ENCODE results near the gene ATP6V1G3.

ATP6V1G3 gene

DNA sequence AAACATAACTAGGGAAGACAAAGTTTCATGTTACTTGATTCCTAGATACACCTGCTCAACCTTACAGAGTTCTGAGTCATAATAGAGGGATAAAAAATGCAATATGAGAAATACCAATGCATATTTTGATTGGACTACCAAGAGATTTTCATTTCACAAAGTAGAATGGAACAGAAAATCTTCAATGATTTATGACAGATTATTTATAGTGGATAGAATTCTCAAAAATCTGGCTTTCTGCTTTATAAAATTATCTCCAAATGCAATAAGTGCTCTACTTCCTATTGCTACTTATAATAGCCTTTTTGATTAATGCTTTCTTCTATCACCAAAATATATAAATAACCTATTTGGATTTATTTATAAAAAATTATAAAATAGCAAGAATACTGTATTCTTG lies 18.9 kb upstream of the ATP6V1G3 start:
- no peak overlapping the region for H3K4me3 ChIP-seq (ENCODE audit: low read depth, low read length)
- H3K9me3 ChIP-seq, result no peaks in the 10 kb centered on the region
- no peaks in the 10 kb centered on the region for H3K36me3 ChIP-seq
- H3K27me3 ChIP-seq, result no peaks in the 10 kb centered on the region
- peaks cover 5% of the 10 kb centered on the region for H3K4me1 ChIP-seq
- TF ChIP-seq, protein P1, sequence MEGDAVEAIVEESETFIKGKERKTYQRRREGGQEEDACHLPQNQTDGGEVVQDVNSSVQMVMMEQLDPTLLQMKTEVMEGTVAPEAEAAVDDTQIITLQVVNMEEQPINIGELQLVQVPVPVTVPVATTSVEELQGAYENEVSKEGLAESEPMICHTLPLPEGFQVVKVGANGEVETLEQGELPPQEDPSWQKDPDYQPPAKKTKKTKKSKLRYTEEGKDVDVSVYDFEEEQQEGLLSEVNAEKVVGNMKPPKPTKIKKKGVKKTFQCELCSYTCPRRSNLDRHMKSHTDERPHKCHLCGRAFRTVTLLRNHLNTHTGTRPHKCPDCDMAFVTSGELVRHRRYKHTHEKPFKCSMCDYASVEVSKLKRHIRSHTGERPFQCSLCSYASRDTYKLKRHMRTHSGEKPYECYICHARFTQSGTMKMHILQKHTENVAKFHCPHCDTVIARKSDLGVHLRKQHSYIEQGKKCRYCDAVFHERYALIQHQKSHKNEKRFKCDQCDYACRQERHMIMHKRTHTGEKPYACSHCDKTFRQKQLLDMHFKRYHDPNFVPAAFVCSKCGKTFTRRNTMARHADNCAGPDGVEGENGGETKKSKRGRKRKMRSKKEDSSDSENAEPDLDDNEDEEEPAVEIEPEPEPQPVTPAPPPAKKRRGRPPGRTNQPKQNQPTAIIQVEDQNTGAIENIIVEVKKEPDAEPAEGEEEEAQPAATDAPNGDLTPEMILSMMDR (IDR thresholded peaks at IDR 0.05; ENCODE audit: low read depth, low read length), result no peak
- no peak for DNase-seq

DNA sequence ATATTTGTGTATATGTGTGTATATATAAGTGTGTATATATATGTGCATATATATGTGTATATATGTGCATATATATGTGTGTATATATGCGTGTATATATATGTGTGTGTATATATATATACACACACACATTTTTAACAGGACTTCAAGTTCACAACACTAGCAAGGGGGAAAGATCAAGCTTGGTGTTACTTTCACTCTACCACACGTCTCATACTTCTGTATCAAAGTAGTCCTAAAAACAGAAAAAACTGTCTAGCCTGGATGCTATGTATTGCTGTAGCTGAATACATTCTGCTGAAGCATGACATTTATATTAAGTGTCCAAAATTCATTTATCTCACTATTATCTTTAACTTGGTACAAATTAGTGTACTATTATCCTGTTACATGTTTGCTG lies 17.9 kb upstream of the ATP6V1G3 start:
- Histone ChIP-seq H3K27me3 (no peaks in the 10 kb centered on the region), H3K4me1 (peaks cover 5% of the 10 kb centered on the region), H3K4me3 (ENCODE audit: low read depth, low read length) (no peak overlapping the region), H3K9me3 (no peaks in the 10 kb centered on the region), H3K36me3 (no peaks in the 10 kb centered on the region)
- no peak for DNase-seq
- TF ChIP-seq, protein P1 (IDR thresholded peaks at IDR 0.05; ENCODE audit: low read depth, low read length), result no peak

DNA sequence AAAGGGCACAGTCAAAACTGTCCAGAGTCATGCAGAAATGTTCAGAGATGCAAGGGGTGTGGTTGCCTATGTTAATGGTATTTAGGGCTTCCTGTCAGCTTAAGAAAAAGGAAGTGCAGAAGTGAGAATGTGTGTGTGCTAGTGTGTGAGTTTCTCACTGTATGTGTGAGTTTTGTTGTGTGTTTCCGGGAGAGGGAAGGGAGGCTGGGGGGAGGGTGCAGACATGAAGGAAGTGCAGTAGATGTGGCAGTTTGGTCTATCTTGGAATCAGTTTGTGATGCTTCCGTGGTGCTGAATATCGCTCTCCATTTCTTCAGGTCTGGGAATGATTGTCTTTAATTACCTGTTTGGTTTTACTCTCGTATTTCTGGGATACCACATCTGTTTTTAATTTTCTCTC lies 16.5 kb upstream of the ATP6V1G3 start:
- no peak for DNase-seq

DNA sequence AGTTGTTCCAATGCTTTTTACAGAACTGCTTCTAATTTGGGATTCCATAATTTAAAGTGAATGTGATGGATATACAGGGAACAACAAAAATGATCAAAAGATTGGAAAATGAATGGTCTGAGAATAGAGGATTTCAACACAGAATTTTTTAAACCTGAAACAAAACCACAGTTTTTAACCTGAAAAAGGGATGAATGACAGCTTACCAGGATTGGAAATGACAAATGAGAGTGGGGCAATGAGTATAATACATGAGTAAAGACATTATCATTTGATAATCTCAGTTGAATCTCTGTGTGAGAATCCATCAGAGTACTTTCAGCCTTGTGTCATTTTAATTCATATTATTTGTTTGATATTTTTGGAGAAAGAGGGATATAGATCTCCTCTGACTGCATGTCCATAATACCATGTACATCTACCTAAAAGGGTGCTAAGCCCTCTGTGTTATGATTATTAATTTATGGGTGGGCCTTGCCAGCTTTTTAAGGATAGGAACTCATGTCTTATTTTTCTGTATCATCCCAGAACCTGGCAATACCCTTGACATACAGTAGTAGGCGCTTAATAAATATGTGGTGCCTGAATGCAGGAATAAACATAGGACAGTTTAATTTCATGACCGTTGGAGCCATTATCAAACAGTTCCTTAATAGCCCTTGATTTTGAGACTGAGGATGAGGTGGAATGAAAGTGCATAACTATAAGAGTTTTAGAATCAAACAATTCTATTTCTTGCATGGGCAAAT lies 12.4 kb upstream of the ATP6V1G3 start:
- no peak for DNase-seq
- Histone ChIP-seq H3K36me3 (no peaks in the 10 kb centered on the region), H3K9me3 (no peaks in the 10 kb centered on the region), H3K4me1 (no peaks in the 10 kb centered on the region; the same call in 1 of the 2 replicates), H3K27me3 (no peaks in the 10 kb centered on the region), H3K4me3 (ENCODE audit: low read depth, low read length) (no peak overlapping the region)
- TF ChIP-seq, protein P1 (IDR thresholded peaks at IDR 0.05; ENCODE audit: low read depth, low read length), result peak; percentile 26

More for the DNA sequence above, 16.5 kb upstream of the ATP6V1G3 start:
- Histone ChIP-seq H3K36me3 (no peaks in the 10 kb centered on the region), H3K27me3 (no peaks in the 10 kb centered on the region), H3K9me3 (no peaks in the 10 kb centered on the region), H3K4me3 (ENCODE audit: low read depth, low read length) (no peak overlapping the region), H3K4me1 (peaks cover 5% of the 10 kb centered on the region)
- TF ChIP-seq, protein P1 (IDR thresholded peaks at IDR 0.05; ENCODE audit: low read depth, low read length), result no peak

DNA sequence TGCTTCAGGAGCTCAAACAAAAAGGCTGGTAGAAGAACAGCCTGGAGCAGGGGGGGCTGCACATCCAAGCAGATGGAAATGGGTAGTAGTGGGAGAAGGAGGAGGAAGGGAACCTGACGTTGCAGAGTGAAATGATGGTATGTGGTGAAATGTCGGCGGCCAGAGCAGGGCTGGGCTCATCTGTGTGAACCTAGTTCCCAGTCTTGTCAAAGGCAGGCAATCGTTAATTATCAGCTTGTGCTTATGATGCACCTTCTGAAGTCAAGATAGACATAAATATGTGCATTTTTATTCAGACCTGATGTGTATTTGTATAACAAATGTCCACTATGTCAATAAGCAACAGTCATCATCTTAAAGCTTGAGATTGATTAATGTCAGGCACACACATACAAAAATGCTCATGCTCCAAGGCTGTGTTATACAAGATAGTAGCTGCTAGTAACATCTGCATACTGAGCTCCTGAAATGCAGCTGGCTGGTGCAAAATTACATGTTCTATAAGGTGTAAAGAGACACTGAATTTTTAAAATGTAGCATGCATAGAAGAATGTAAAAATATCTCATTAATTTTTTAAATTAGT lies 10.6 kb upstream of the ATP6V1G3 start:
- Histone ChIP-seq H3K36me3 (no peaks in the 10 kb centered on the region), H3K4me1 (no peaks in the 10 kb centered on the region), H3K4me3 (ENCODE audit: low read depth, low read length) (no peak overlapping the region), H3K9me3 (no peaks in the 10 kb centered on the region; the same call in 1 of the 2 replicates), H3K27me3 (no peaks in the 10 kb centered on the region)
- TF ChIP-seq, protein P1 (IDR thresholded peaks at IDR 0.05; ENCODE audit: low read depth, low read length), result no peak
- no peak for DNase-seq

DNA sequence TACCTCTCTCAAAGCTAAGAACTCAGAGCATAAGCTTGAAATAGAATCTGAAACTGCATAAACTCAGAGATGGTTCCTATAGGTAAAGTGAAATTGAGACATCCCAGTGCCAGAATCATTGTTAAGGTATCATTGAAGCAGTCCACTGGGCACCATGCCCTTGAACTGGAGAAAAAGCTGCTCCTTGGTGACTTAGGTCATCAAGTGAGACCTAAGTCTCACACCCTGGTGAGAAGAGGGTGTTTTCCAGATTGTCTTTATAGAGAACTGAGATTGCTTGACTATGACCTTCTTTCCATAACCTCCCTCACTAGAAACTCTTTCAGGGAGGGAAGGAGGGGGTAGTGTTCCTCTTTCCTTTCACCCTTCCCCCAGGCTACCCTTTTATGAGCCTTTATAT lies 9.4 kb upstream of the ATP6V1G3 start:
- no peak for DNase-seq

More for the DNA sequence above, 9.4 kb upstream of the ATP6V1G3 start:
- Histone ChIP-seq H3K4me3 (ENCODE audit: low read depth, low read length) (no peak overlapping the region), H3K36me3 (no peaks in the 10 kb centered on the region), H3K4me1 (no peaks in the 10 kb centered on the region), H3K9me3 (no peaks in the 10 kb centered on the region; the same call in 1 of the 2 replicates), H3K27me3 (no peaks in the 10 kb centered on the region)
- TF ChIP-seq, protein P1 (IDR thresholded peaks at IDR 0.05; ENCODE audit: low read depth, low read length), result no peak

Measured in BE2C (cell line).